GM21526 (cell line): ENCODE measurements around the gene ADARB2.
"Not testable (repeated sequence)": the region's sequence is repeated elsewhere in the genome, so short reads cannot be mapped to it uniquely, and the experiment has no call there.

Source experiments
- ATAC-seq: cut with Tn5 transposase; IDR thresholded peaks from one replicate; pipeline ENCODE4 v1.9.1; 2021; ENCODE audit warnings: moderate library complexity; ENCODE audit not compliant: unreplicated experiment, low FRiP score

The ADARB2 gene

DNA sequence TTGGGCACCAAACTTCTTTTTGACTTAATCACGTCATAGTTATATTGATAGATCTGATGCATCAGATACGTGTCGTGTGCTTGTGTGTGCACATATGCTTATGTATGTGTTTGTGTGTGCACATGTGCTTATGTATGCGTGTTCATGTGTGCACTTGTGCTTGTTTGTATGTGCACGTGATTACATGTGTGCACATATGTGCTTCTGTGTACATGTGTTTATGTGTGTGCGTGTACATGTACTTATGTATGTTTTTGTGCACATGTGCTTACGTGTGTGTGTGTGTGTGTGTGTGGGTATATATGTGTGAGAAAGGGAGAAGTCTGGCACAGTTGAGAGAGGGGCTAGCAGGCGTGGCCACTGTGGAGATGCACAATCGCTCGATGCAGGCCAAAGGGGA lies 507.8 kb downstream of the ADARB2 start:
- ATAC-seq, result no peak

DNA sequence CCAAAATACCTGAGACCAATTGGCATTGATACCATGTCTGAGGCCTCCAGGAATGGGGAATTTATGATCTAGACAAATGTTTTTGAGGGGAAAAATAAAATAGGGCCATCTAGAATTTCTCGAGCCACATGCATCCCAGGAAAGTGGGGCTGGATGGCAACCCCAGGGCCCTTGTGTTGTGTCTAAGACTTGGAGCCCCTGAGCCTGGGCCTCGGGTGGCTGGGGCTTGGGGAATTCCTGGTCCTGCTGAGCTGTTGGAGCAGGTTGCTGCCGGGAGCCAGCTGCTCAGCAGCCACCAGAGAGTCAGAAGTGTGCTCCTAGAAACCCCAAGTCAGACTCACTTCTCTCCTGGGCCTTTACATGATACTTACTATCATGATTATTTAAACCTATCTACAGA lies 508.2 kb downstream of the ADARB2 start:
- no peak for ATAC-seq

GRCh38 chr10:1228467-1228975 lies 508.8 kb downstream of the ADARB2 start:
- no peak for ATAC-seq

DNA sequence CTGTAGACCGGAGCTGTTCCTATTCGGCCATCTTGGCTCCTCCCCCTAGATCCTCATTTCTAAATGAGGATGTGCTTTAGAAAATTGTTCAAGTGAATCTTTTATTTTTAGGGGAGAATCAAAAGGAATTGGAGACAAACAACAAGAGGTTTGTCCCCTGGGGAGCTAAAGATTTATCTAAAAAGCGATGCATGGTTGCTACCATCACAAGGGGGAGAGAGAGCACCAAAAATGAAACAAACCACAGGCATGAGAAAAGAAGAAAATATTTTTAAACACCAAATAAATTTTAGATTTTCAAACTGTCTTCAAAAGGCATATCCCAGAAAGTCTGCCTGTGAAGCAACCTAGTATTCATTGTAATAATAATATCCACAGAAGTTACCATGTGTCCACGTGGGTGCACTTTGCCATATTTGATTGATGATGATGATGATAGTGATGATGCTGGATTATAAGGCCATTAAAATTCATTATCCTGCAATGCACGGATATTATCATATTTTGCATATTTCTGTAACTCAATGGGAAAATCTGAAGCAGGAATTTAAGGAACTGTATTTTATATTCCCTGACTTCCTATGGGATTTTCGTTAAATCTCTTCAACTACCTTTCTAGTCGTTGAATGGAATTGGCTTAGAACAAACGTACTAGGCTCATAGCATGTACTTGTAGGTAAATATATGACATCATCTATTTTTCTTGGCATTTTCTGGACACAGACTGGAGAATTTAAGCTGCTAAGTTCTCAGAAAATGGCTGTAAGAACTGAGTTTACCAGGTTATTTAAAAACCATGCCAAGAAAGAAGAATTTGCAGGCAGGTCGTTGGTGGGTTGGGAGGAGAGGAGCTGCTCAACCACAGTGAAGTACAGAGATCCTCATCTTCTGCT lies 509.6 kb downstream of the ADARB2 start:
- no peak for ATAC-seq

DNA sequence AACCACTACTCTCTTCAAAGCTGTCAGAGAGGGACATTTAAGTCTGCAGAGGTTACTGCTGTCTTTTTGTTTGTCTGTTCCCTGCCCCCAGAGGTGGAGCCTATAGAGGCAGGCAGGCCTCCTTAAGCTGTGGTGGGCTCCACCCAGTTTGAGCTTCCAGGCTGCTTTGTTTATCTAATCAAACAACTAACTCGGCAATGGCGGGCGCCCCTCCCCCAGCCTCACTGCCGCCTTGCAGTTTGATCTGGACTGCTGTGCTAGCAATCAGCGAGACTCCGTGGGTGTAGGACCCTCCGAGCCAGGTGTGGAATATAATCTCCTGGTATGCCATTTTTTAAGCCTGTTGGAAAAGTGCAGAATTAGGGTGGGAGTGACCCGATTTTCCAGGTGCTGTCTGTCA lies 510.4 kb downstream of the ADARB2 start:
- not testable (repeated sequence) for ATAC-seq

DNA sequence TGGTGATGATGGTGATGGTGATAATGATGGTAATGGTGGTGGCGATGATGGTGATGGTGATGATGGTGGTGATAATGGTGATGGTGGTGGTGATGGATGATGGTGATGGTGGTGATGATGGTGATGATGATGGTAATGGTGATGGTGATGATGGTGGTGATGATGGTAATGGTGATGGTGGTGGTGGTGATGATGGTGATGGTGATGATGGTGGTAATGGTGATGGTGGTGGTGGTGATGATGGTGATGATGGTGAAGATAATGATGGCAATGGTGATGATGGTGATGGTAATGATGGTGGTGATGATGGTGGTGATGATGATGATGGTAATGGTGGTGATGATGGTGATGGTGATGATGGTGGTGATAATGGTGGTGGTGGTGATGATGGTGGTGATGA lies 517.5 kb downstream of the ADARB2 start:
- not testable (repeated sequence) for ATAC-seq

DNA sequence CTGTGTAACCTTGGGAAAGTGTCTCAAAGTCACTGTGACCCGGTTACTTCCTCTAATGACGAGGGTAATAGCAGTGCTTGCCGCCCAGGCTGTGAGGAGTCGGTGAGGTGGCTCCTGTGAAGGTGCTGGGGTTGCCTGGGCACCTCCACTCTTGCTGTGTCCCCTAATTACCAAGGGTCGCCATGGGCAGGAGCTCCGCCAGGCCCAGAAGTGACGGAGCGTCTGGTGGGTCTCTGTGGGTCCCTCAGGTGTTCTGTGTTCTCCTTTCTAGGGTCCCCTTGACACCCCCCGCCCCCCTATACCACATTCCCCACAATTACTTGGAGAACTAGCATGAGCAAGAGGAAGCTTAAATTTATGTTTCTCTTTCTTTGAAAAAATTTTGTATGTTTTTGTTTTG lies 519.7 kb downstream of the ADARB2 start:
- ATAC-seq, result no peak

GRCh38 chr10:1217237-1217587 lies 520.1 kb downstream of the ADARB2 start:
- no peak for ATAC-seq

- no peak for ATAC-seq
Measured at GRCh38 chr10:1216574-1217236, 520.6 kb downstream of the ADARB2 start.

- ATAC-seq, result no peak
Measured at GRCh38 chr10:1215862-1216573, 521.3 kb downstream of the ADARB2 start.

DNA sequence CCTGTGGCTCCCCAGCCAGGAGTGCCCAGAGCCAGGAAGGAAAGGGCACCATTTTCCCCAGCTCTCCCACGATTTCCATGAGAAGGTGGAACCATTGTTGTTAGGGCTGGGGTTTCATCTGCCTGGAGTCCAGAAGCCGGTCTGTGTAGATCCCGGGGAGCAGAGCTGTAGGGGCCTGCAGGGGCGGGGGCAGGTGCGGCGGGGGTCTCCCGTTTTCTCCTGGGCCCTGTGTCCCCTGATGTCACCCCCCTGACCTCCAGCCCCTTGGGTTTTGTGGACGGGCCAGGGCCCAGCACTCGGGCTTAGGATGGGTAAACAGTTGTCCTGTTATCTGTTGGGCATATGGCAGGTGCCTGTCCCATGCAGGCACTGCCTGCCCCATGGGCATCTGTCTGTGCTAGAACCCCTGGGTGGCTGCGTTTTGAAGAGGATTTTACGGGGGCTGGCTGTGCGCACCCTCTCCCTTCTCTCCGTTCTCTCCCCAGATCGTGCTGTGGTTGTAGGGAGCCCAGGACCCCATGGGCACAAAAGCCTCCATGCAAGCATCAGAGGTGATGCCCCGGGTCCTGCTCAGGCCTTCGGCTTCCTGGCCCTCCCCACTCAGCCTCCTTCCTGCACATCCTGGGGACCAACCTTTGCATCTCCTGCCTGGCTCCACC lies 522.3 kb downstream of the ADARB2 start:
- no peak for ATAC-seq

- ATAC-seq, result no peak
Measured at GRCh38 chr10:1214071-1214675, 523.2 kb downstream of the ADARB2 start.

GRCh38 chr10:1213252-1214070 lies 523.9 kb downstream of the ADARB2 start:
- no peak for ATAC-seq

GRCh38 chr10:1212571-1213141 lies 524.7 kb downstream of the ADARB2 start:
- no peak for ATAC-seq

DNA sequence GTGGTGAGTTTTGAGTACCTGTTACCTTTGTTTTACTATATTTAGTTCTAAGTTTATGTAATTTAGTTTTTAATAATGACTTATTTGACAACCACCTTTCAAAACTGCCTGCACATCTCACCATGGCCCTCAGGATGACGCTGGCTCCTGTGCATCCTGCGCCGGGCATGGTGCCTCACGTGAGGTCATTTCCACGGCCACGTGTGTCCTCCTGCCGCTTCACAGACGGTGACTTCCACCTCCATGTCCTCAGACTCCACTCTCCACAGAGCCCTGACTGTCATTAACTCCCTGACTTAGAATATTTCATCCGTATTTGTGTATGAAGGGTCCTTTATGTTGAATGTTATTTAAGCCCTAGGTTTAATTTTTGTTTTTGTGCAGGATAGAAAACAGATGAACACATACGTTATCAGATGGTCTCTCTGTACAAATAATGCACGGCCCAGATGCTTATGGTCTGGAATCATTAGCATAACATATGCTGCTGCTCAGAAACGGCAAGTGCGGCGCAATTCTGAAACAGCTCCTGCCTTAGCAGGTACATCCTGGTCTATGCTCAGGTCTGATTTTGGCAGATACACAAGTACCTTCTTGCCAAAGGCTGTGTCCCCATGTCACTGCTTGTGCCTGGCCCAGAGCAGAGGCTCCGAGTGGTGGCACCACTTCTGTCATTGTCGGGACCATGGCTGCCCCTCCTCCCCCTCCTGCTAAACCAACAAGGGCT lies 525.3 kb downstream of the ADARB2 start:
- ATAC-seq, result no peak

GRCh38 chr10:1210667-1211066 lies 526.7 kb downstream of the ADARB2 start:
- ATAC-seq, result no peak

GRCh38 chr10:1209355-1209979 lies 527.9 kb downstream of the ADARB2 start:
- ATAC-seq, result no peak
